Measurements from ENCODE around the gene PSD4.

PSD4 gene

DNA sequence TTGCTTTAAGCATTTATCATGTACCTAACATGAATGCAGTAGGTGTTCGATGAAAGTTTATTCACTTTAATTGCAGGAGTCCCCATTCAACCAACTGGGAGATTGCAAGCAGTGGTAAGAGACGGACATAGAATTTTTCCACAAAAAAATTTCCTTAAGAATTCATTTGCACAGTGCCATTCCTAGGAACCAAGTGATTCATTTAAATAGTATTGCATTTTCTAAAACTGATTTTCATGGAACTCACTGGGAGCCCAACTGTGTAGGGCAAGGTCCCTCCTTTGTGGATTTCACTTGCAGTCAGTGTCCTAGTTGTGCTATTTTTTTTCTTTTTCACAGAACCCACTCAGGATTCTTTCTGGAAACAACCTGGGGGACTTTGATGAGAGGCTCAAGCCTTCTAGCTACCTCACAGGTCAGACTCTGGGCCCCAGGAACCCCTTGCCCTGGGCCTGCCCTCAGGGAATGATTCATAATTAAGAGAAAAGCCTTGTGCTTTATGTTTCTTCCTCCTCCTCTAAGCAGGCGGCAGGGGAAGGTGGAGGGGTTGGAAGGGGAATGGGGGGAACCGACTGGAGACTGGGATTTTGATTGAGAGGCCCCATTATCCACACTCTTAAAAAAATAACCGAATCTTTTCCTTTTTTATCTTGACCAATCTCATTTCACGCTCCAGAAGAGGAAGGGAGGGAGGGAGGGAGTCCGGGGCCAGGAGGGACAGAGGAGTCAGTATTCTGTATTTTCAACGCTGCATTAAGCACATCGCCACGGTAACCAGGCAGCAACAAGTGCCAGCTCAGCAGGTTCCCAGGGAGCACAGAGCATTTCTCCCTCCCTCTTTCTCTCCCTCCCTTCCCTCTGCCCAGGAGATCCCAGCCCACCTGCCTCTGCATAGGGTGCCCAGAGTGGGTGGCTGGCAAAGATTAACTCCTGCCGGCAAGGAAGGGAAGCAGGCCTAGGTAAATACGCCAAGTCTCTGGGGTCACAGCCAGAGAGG is 51.8 kb downstream of the PSD4 start:
- DNase-seq: no peak

- no peak for DNase-seq
Measured at GRCh38 chr2:113226462-113226861, 52.7 kb downstream of the PSD4 start.

GRCh38 chr2:113227290-113227689 is 53.5 kb downstream of the PSD4 start:
- DNase-seq: no peak

GRCh38 chr2:113227698-113228097 is 53.9 kb downstream of the PSD4 start:
- DNase-seq: no peak

GRCh38 chr2:113228351-113228750 is 54.6 kb downstream of the PSD4 start:
- no peak for DNase-seq

DNA sequence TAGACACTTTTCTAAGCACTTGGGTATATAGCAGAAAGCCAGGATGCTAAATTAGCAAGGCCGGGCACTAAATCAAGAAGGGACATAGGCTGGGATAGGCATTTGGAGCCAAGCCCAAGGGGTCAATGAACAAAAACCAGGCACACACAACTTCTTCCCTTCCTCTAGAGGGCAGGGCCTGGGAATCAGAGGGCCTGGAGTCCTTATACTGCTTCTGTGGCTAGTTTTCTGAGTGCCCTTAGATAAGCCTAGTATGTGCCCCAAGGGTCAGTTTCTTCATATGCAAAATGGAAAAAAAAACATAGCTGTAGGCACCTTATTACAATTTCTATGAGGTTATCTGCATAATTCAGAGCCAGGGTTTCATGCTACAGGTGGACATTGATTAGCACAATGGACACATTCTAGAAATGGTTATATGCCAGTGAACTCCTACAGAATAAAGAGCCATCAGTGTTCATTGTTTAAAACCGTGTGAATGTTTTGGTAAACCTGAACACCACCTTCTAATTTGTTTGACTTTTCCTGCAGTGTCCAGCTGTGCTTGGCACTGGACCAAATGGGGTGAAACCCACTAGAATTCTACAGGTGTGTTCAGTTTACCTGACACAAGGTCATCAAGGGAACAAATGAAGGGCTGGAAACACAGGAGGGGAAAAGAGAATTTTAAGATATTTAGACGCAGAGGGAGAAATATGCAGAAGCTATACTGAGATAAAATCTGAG is 55.4 kb downstream of the PSD4 start:
- DNase-seq: no peak

DNA sequence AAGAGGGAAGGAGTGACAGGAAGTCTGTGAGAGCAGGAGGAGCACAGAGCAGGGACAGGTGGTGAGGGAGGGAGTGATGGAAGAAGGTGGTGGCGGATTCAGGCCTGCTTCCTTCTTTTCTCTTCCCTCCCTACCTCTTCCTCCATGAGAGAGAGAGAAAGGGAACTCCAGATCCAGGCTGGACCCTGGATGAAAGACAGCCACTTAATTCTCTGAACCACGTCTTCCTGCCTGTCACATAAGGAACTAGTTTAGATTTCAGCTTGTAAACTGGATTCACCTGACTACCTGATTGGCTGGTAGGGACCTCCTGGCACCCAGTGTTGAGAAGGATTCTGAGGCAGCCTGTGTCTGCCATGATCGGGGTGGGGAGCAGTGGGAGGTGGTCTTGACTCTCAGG is 56.0 kb downstream of the PSD4 start:
- DNase-seq: no peak

- DNase-seq: no peak
Measured at GRCh38 chr2:113230531-113230930, 56.8 kb downstream of the PSD4 start.

- no peak for DNase-seq
Measured at GRCh38 chr2:113231064-113231463, 57.3 kb downstream of the PSD4 start.

- no peak for DNase-seq
Measured at GRCh38 chr2:113232123-113232522, 58.4 kb downstream of the PSD4 start.

DNA sequence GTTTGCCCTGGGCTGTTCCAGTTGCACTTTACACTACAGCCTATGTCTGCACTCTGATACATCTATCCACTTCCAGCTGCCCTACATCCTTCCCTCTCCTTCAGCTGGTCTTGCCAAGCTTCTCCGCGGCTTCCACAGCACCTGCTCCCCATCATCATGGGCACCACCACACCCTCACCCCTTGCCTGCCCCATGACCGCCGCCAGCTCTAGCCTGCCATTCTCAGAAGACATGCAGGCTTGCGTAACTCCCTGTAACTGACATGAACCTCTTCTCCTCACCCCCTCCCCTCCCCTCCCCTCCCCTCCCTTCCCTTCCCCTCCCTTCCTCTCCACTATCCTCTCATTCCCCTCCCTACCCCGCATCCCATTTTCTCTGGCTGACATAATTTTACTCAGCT is 59.0 kb downstream of the PSD4 start:
- DNase-seq: no peak

DNA sequence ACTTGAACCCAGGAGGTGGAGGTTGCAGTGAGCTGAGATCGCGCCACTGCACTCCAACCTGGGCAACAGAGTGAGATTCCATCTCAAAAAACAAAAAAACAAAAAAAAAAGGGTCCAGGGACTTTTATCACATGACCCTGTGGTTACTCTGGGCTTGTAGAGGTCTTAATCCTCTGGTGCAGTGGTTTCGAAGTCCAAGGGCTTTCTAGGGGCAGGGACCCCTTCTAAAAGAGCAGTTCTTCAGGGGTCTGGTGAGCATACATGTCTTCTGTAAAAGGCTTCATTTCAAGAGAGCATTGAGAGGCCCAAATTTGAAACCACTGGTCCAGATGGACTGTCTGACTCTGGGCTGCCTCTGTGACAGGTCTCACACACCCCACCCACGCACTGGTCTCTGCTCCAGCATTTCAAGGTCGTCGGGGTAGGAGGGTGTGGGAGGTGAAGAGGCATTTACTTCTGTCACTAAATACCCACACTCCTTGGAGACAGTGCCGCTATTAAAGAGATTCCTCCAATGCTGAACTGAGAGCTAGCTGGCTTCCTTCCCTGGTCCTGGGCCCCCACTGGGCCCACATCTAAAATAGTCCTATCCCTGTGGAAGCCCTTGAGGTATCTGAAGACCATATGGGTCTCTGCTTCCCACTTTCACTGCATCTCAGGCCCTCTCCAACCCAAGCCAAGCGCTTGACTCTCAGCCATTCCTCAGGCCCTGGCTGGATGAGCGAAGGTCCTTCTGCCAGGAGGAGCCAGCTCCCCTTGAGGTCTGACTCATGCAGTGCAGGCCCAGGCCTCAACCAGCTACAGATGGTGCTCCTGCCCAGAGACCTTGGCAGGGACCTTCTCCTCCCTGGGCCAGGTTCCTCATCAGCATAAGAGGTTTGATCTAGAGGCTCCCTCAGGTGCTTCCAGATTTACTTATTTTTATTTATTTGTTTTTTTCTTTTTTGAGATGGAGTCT is 60.1 kb downstream of the PSD4 start:
- DNase-seq: no peak

GRCh38 chr2:113234721-113235346 is 61.1 kb downstream of the PSD4 start:
- no peak for DNase-seq

DNA sequence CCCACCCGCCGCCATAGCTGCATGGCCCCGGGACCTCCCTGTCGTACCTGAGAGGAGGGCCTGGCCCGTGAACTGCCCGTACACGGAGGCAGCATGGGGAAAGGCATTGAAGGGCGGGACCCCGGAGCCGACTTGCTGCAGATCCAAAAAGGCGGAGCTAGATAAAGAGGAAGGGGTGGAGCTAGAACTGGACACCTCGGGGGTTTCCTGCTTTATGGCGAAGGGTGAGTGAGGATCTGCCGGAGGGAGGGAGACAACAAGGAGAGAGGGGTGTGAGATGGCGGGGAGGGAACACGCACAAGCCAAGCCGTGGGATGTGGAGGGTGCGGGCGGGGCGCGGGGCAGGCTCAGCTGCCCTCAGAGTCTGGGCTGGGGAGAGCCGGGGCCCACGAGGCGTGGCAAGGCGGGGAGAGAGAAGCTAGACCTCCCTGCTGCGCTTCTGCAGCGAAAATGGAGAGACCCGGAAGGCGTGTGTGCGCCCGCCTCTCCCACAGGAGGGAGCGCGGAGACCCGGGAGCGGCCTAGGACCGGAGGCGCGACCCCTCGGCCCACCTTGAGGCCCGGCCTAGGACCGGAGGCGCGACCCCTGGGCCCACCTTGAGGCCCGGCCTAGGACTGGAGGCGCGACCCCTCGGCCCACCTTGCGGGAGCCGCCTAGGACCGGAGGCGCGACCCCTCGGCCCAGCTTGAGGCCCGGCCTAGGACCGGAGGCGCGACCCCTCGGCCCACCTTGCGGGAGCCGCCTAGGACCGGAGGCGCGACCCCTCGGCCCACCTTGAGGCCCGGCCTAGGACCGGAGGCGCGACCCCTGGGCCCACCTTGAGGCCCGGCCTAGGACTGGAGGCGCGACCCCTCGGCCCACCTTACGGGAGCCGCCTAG is 61.8 kb downstream of the PSD4 start:
- DNase-seq: peak; percentile 44

- no peak for DNase-seq
Measured at GRCh38 chr2:113236367-113237159, 62.8 kb downstream of the PSD4 start.

- DNase-seq: no peak
Measured at GRCh38 chr2:113237604-113238160, 63.9 kb downstream of the PSD4 start.

GRCh38 chr2:113238871-113239839 is 65.4 kb downstream of the PSD4 start:
- no peak for DNase-seq

DNA sequence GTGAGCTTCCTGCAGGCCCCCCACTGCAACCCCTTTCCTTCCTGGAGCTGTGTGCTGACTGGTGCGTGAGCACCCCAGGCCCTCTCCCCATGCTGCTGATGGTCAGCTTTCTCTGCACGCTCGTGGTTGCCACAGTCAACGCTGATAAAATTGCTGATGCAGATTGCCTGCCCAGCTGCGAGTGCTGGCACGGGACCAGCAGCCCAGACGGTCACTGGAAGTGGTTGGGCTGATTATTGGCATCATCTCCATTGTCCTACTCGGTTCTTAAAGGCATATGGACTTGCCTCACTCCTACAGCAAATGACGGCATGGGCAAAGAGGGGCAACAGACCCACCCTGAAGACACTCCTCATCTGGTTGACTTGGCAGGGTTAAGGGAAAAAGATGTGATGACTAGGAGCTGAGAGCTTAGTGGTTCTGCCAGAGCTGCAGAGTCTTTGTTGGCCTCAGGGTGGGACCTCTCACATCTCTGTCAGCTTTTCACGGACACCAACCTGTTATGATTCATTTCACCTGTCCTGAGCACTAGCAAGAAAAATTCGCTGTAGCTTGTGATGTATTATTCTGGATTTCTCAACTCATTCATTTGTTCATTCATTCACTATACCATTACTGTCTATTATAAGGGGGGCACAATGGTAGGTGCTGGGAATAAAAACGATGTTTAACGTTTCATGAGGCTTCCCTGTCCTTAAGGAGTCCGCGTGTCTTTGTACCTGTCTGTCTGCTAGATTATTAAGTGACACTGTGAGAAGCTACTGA is 66.6 kb downstream of the PSD4 start:
- no peak for DNase-seq

All from stimulated activated naive CD4-positive, alpha-beta T cell treated with Interleukin-2 at 50 U/mL for 16 hours (primary cell).